ENCODE measurements around the gene RERE.

Gene RERE

DNA sequence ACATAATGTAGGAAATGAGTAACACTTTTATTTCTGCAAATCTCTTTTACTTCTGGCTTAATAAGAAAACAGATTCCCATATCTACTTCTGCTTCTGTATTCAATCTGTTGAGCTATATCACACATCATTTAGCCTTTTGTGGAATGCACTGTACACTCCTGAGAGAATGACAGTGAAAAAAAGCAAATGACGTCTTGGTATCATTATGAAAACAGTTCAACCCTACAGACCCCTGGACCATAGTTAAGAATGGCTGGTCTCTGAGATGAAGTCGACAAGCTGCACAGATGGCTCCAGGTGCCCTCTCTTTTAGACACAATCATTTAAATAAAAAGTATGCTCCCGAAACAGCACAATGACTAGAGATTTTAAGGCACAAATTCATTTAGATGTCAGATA, 247.0 kb downstream of the RERE start:
- DNase-seq (ENCODE audit: low spot score) = no peak

DNA sequence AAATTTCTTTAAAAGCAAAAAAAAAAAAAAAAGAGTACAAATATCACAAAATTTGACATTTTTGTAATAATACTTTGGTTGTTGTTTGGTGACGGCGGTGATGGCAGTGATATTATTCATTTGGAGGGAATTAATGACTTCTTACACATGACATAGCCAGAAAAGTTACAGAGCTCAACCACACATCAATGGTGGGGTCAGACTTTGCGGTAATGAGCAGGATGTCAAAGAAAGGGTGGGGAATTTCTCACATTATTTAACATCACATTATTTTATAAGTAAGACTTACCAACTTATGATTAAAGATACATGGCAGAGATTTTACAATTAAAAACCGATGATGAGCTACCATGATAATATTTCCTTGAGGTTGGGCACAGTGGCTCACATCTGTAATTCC, 248.2 kb downstream of the RERE start:
- DNase-seq (ENCODE audit: low spot score) = no peak

DNA sequence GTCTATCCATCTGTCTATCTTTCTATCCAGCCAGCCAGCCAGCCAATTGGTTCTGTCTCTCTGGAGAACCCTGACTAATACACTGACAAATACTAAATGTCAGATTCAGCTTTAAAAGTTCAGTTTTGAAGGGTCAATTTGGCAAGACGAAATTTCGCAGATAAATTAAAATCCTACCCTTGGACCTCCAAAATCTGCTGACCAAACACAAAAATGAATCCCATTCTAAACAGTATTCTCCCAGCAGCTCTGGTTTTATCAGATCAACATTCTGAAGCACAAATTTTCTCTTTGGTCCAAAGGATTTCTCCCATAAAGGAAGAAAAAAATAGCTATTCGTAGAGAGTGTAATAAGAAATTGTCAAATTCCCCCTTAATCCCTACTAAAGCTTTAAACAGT, 248.6 kb downstream of the RERE start:
- DNase-seq (ENCODE audit: low spot score) = no peak

DNA sequence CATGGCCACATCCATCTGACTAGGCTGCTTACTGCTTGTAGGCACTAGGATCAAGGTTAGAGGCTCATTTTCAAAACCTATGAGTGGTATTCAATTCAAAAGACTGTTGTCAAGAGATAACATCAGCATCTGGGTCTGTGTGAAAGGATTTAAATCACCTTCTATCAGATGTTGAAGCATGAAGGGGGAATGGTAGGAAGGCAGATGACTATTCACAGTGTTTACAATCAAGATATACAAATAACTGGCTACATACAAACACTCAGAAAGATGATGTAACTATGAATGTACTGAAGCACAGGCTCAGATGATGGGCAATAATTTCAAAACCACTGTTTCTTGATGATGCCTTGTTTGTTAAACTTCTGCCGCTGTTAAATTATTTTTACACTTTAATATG, 250.3 kb downstream of the RERE start:
- DNase-seq (ENCODE audit: low spot score) = peak; percentile 25

DNA sequence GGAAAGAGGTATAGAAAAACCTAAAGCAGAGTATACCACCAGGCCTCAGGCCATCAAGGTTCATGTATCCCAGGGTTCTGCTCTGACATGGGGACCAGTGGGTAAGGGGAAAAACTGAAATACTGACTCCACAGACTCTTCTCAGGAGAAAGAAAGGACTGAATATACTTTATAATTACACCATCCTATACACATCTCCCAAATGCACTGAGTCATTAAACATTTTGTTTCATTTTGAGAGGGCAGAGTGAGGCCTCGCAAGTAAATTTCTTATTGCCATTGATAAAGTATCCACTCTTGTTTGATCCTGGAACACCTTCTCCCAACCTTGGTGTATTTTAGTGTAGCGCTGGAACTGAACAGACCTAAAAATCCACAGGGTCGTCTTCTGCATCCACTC, 251.6 kb downstream of the RERE start:
- DNase-seq (ENCODE audit: low spot score) = no peak

DNA sequence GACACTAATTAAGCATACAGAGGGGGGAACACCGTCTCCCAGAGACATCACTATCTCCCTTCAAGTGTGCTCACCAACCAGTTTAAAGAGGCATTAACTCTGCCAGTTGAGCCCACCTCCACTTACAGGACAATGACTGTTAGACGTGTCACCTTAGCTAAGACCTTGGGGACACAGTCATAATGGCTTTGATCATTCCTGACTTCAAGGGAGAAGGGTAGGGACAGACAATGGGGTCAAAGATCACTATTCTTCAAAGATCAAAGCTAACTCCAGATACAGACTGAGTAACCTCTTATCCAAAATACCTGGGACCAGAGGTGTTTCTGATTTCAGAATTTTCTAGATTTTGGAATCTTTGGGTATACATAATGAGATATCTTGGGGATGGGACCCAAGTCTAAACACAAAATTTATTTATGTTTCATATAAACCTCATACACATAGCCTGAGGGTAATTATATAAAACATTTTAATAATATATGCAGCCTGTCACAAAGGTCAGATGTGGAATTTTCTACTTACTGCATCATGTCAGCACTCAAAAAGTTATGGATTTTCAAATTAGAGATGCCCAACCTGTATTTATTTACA, 253.4 kb downstream of the RERE start:
- no peak for DNase-seq (ENCODE audit: low spot score)

DNA sequence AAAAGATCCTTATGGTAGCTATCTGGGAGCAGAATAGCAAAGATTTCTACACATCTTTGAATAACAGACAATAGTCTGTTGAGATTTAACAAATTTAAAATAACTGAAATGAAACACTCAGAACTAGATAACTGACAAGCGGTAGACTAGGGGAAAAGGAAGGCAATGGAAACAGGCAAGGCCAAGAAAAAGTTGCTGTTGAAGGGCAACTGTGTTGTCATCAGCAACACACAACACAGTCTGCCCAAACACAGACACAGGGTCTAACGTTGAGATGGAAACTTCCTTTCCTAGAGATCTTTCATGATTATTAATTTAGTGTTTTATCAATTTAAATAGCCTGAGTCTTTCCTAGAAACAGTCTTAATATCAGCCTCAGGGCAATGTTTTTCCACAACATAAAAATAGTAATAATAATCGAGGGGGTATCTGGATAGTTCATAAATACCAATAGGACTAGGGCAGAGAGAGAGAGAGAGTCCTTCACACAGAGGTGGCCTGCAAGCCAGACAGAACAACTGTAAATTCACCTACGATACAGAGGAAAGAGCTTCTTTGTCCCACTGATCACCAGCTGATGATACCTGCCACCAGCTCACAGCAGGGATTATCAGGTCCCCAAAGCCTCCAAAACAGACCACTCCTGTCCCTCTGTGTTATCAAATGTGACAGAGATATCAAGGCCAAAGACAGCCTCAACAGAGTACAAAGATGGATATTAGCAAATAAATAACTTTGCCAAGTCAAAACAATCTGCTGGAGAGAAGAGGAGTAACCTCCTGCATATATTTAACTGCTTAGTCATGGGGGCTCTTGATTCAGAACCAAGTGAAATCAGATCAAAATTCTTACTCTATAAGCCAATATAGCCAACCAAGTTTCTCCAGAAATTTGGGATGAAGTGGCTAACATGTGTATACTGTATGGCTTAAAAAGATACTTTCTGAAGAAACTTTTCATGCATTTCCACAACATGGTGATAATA, 254.3 kb downstream of the RERE start:
- DNase-seq (ENCODE audit: low spot score) = no peak

DNA sequence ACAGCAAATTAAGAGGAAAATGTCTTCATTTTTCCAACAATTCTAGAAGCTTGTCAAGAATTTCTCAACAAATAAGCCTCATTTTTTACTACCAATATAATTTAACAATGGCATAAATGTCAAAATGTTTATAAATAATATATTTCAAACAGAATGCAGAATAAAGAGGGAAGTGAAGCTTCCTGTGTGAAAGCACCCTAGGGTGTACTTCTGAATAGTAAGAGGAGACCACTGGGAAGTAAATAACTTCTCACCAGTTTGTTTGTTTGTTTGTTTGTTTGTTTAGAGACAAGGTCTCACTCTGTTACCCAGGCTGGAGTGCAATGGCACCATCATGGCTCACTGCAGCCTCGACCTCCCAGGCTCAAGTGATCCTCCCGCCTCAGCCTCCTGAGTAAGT, 255.2 kb downstream of the RERE start:
- DNase-seq (ENCODE audit: low spot score) = no peak

DNA sequence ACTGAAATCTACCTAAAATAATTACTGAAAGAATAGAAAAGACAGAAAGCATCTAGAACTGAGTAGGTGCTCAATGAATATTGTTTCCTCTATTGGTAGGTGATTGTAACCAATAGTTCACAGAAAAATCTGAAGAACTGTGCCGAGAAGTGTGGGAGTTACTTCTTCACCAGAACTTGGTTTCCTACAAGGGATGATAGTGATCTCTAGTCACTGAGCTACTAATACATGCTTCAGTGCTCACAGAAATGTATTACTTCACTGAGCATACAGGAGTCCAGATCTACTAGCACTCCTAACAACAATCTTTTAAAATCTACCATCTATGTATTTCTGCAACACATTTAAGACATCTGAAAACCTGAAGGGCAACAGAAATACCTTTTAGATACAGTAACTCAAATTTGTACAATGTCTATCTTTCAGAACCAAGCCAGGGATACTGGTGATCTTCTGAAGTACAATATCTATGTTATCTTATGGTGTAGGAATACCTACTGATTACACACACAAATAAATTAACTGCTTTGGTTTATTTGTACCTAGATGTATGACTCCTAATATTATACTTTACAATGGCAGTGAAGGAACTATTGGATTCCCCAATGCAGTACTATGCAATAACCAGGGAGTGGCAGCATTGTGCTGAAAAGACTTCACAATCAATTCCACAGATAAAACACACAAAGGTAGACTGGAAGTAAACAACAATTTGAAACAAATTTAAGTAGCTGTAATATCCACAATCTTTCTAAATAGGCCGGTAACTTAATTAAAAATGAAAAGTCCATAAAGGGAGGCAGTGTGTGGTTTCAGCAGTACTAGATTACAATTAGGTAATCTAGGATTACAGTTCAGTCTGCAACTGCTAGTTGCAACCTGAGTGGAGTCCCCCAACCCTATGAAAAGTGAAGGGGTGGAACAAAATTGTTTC, 256.6 kb downstream of the RERE start:
- peak; percentile 67 for DNase-seq (ENCODE audit: low spot score)

DNA sequence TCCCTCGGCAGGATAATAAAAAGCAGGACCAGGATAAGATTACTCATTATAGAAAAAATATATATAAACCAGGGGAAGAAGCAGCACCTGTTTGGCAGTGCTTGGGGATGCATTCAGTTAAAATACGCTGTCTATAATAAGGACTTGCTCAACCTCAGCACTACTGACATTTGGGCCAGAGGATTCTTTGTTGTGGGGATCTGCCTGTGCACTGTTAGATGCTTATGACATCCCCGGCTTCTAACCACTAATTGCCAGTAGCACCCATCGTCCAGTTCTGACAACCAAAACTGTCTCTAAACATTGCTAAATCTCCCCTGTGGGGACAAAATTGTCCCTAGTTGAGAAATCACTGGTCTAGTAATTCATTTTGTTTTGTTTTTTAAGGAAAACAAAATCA, 257.4 kb downstream of the RERE start:
- no peak for DNase-seq (ENCODE audit: low spot score)

DNA sequence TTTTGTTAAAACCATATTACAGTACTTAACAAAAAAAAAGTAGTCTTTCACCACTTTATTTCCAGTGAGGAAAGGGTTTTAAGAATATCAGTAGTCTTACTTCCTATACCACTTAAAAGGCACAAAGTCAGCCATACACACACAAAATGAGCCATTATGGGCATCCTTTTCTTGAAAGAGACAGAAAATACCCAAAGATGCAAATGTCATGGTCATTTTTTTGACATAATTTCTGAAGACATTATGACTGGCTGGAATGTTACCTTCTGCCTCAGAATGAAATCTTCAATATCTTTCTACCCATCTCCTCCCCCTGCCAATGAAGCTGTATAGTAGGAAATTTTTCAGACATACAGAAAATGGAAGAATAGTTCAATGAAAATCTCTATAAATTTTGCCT, 261.9 kb downstream of the RERE start:
- DNase-seq (ENCODE audit: low spot score) = no peak

DNA sequence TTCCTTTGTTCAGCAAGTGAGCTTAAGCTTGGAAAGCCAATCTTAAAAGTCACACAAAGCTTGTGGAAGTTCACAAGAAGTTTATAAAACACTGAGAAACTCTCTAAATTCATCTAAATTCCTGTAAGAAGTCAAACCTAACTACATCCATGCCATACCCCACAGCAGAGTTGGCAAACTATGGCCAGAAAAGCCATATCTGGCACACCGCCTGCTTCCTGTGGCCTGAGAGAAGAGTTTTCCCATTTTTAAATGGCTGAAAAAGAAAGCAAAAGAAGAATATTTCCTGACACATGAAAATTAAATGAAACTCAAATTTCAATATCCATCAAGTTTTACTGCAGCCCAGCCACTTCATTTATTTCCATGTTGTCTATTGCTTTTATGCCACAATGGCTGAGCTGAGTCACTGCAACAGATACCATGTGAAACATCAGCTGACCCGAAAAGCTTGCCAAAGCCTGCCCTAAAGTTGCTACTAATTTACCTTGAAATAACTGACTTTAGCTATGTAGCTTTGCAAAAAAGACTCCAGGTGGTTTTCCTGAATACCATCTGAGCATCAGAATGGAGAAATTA, 262.4 kb downstream of the RERE start:
- peak; percentile 27 for DNase-seq (ENCODE audit: low spot score)

DNA sequence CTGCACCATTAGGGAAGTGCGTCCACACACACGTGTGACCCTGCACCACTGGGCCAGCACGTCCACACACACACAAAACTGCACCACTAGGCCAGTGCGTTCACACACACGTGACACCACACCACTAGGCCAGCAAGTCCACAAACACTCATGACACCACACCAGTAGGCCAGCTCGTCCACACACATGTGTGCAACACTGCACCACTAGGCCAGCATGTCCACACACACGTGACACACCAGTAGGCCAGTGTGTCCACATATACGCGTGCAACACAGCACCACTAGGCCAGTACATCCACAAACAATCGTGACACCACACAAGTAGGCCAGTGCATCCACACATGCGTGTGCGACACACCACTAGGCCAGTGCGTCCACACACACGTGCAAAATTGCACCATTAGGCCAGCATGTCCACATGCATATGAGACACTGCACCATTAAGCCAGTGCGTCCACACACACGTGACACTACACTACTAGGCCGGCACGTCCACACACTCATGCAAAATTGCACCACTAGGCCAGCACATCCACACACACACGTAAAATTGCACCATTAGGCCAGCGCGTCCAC, 264.5 kb downstream of the RERE start:
- DNase-seq (ENCODE audit: low spot score) = no peak

DNA sequence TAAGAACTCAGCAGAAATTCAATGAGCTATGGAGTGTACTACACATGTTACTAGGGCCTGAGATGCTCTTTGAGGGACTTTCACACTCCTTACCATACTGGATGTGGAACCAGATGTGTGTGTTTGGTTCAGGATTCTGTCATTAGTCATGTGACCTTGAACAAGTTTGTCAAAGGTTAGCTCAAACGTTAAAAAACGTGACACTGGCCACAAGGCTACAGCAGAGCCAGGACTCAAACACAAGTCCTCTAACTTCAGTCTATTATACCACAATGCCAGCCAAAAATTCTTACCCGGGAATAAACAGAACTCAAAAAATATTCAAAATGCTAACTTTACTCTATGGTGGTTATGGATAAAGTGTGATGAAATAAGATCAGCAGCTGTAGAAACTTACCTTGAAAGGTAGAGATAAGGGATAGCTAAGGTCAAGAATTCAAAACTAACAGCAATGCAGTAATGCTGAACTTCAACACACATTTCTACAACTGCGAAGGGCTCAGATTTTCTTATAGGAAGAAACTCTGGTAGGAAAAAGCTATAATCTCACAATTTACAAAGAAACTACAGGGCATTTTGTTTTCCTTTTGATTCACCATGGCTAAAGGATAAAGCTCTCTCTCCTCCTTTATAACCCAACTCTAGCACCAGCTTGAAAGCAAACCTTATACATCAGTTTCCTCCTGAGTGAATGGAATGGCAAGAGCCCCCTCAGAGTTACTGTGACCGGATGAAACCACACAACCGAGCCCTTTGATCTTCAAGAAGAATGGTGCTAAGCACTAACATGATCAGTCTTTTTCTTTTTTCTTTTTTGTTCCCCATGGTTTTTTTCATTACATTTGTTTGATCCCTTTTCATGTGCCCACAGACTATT, 265.6 kb downstream of the RERE start:
- DNase-seq (ENCODE audit: low spot score) = no peak

DNA sequence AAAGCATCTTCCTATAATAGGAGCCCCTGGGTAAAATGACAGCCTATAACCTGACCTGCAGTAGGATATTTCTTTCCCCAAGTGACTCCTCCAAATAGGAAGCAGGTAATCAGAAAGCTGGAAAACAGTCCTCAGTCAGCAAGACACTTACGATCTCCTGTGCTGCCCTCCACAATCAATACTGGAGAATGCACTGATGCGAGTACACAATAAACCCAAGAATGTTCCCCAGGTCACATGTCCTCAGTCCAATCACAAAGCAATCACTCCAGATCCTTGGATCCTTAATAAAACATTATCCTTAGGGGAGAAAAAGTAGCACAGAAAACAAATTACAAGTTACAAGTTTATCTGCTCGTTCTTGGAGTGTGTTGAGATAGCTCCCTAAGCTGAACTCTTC, 266.4 kb downstream of the RERE start:
- DNase-seq (ENCODE audit: low spot score) = no peak

DNA sequence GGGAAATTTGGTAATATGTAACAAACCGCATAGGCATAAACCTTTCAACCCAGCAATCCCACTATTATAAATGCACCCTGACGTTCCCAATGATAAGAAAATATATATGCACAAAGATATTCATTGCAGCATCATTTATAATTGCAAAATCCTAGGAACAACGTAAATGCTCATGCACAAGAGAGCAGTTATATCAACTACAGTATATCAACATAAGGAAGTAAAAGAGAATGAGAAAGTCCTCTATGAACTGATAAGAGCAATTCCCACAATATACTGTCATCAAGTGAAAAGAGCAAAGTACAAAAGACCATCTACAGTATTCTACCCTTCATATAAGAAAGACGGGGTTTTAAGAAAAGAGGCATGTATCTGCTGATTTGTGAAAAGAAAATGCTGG, 269.6 kb downstream of the RERE start:
- no peak for DNase-seq (ENCODE audit: low spot score)

DNA sequence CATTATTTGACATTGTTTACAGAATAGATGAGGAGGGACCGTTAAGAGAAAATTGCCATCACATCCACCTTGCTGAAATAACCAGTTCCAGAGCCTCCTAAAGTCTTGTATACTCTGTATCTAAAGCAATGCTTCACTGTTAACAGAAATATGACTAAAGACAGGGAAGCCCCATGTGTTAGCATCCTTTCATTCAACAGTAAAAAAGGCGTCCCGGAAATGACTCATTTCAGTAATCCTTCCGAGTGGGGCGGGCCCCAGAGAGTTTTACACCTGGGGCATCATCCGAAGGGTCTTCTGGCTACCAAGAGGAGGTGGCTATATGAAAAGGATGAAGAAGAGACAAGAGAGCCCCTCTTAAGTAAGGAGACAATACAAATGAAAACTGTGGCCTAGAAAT, 272.4 kb downstream of the RERE start:
- peak; percentile 71 for DNase-seq (ENCODE audit: low spot score)

DNA sequence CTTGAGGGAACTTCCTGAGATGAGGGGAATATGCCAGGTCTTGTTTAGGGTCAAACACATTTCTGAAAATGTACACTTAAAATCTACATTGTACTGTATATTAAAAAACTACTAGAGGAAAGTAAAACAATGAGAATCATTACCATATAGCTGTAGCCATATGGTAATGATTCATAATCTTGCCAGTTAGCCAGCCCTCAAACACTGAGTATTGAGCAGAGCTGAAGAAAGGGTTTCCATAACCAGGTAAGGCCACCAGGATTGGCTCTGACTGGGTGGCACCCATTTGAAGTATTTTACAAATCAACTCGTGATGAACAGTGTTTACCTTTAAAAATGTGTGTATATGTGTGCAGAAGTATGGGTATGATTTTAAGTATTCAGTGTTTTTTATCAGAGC, 272.8 kb downstream of the RERE start:
- no peak for DNase-seq (ENCODE audit: low spot score)

DNA sequence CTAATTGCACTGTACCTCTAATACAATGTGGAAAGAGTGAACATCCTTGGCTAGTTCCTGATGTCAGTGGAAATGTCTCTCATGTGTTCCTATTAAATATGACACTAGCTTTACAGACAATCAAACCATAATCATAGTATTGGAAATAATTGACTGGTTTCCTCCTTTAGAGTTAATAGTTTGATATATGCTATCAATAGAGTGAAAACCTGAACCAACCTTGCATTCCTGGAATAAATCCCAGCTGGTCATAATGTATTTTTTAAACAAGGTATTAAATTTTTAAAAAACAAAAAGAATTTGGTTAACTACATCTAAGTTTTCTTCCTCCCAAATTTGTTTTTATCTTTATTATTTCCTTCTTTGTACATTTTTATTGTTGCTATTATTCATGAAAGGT, 273.5 kb downstream of the RERE start:
- DNase-seq (ENCODE audit: low spot score) = no peak

DNA sequence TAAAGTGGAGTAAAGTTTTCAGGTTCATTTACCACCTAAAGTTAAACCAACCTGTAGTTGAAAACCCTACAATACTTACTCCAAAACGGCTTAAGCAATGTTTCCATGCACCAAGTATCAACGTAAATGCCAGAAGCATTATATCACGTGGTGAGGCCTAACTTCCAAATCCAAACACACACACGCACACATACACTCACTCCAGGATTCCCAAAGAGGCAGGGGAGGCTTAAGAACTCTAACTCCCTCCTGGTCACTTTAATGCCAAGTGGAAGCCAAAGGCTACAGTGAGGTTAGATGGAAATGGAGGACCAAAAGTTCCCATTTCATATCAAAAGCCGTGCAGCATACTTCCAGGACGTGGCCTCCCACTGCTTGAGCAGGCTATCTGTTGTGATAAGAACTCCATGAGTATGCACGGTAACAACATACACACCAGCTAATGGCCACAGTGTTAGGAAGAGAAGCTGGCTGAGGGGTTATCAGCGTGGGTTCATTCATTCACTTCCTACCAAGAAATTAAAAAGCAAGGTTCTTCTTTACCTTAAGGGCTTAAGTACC, 275.4 kb downstream of the RERE start:
- DNase-seq (ENCODE audit: low spot score) = no peak

Data from activated CD4-positive, alpha-beta T cell treated with anti-CD3 and anti-CD28 coated beads, Interleukin-2, Interleukin-4, amounts not matched to agents 100 ng/mL and 50 ng/mL, durations not matched to agents 16 hours and 8 hours (primary cell).